T-helper 2 cell treated with Interferon-gamma antibody and Interleukin-4, amounts not matched to agents 5 μg/mL and 100 μg/mL, for 36 hours (primary cell): Measurements from ENCODE around the gene PHRF1.
"Not testable (repeated sequence)": the region's sequence is repeated elsewhere in the genome, so short reads cannot be mapped to it uniquely, and the experiment has no call there.

ENCODE experiments used
- DNase-seq: peaks from one replicate; pipeline ENCODE4 v3.0.0; 2021; ENCODE audit warnings: low spot score
- H3K27ac Mint-ChIP-seq: one replicate; pipeline ENCODE4 v1.8.0; 2021; ENCODE audit warnings: mild to moderate bottlenecking, mixed read lengths
- H3K27me3 Mint-ChIP-seq: one replicate; pipeline ENCODE4 v1.8.0; 2021; ENCODE audit warnings: low read depth, mixed read lengths
- H3K36me3 Mint-ChIP-seq: one replicate; pipeline ENCODE4 v1.8.0; 2021; ENCODE audit warnings: low read depth, mixed read lengths
- H3K4me1 Mint-ChIP-seq: one replicate; pipeline ENCODE4 v1.8.0; 2021; ENCODE audit warnings: low read depth, mixed read lengths
- H3K4me3 Mint-ChIP-seq: one replicate; pipeline ENCODE4 v1.8.0; 2022; ENCODE audit warnings: mild to moderate bottlenecking, moderate library complexity, mixed read lengths
- H3K9me3 Mint-ChIP-seq: one replicate; pipeline ENCODE4 v1.8.0; 2021; ENCODE audit warnings: mixed read lengths

Gene PHRF1

GRCh38 chr11:637593-638521 is 61.6 kb downstream of the PHRF1 start:
- Mint-ChIP-seq H3K4me1 (no peaks in the 10 kb centered on the region), H3K27me3 (peaks cover 35% of the 10 kb centered on the region), H3K4me3 (peak overlapping the region; percentile 46), H3K27ac (no peak overlapping the region), H3K36me3 (peaks cover 2% of the 10 kb centered on the region), H3K9me3 (no peaks in the 10 kb centered on the region)
- no peak for DNase-seq

GRCh38 chr11:638631-639331 is 62.5 kb downstream of the PHRF1 start:
- Mint-ChIP-seq H3K36me3 (peaks cover 2% of the 10 kb centered on the region), H3K4me3 (no peak overlapping the region), H3K9me3 (no peaks in the 10 kb centered on the region), H3K27me3 (peaks cover 35% of the 10 kb centered on the region), H3K27ac (no peak overlapping the region), H3K4me1 (no peaks in the 10 kb centered on the region)
- DNase-seq: no peak

- Mint-ChIP-seq H3K27me3 (peaks cover 35% of the 10 kb centered on the region), H3K27ac (no peak overlapping the region), H3K9me3 (no peaks in the 10 kb centered on the region), H3K4me3 (no peak overlapping the region), H3K36me3 (peaks cover 2% of the 10 kb centered on the region), H3K4me1 (no peaks in the 10 kb centered on the region)
- DNase-seq: no peak
Measured at GRCh38 chr11:639332-639955, 63.2 kb downstream of the PHRF1 start.

DNA sequence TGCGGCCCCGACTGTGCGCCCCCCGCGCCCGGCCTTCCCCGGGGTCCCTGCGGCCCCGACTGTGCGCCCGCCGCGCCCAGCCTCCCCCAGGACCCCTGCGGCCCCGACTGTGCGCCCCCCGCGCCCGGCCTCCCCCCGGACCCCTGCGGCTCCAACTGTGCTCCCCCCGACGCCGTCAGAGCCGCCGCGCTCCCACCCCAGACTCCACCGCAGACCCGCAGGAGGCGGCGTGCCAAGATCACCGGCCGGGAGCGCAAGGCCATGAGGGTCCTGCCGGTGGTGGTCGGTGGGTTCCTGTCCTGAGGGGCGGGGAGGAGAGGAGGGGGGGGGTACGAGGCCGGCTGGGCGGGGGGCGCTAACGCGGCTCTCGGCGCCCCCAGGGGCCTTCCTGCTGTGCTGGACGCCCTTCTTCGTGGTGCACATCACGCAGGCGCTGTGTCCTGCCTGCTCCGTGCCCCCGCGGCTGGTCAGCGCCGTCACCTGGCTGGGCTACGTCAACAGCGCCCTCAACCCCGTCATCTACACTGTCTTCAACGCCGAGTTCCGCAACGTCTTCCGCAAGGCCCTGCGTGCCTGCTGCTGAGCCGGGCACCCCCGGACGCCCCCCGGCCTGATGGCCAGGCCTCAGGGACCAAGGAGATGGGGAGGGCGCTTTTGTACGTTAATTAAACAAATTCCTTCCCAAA is 63.9 kb downstream of the PHRF1 start:
- Mint-ChIP-seq H3K4me3 (no peak overlapping the region), H3K27ac (peak overlapping the region; percentile 15), H3K27me3 (peaks cover 31% of the 10 kb centered on the region), H3K9me3 (no peaks in the 10 kb centered on the region), H3K4me1 (no peaks in the 10 kb centered on the region), H3K36me3 (peaks cover 2% of the 10 kb centered on the region)
- DNase-seq: no peak

DNA sequence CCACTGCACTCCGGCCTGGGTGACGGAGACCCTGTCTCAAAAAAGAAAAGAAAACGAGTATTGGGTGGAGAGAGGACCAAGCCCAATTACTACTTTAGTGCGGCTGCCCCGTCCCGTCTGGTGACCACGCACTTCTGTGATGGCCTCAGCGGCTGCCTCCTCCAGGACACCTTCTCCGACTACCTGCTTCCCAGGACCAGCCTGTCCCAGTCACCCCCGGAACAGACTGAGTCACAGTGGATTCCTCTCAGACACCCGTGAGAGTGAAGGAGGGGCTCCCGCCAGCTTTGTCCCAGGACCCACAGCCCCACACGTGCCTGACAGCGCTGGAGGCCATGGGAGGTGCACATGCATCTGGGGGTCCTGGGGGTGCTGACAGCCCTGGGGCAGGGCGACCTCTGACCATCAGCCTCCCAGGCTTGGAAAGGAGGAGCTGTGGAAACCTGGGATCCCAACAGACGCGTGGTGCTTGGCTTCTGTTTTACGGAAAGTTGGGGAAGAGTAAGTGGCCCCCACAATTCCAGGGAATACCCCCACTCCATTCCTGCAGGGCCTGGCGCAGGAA is 65.6 kb downstream of the PHRF1 start:
- H3K27me3 Mint-ChIP-seq: peaks cover 22% of the 10 kb centered on the region
- no peaks in the 10 kb centered on the region for H3K4me1 Mint-ChIP-seq
- H3K36me3 Mint-ChIP-seq: peaks cover 2% of the 10 kb centered on the region
- no peaks in the 10 kb centered on the region for H3K9me3 Mint-ChIP-seq
- no peak for DNase-seq
- H3K4me3 Mint-ChIP-seq: no peak overlapping the region
- H3K27ac Mint-ChIP-seq: no peak overlapping the region

DNA sequence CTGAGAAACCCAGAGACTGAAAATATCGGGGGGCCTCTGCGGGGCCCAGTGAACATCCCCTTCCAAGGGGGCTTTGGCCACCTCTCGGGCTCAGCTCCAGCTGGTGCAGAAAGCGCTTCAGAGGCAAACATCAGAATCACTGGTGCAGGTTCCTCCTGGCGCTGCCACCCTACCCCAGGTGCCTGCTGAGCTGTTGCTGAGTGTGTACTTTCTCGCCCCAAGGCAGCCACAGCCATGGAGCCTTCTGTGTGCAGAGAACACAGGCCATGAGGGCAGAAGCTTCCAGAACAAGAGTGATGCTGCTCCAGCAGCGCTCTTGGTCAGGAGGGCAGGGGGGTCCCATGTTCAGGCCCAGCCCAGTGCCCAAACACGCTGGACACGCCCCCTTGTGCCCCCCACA is 67.1 kb downstream of the PHRF1 start:
- peaks cover 13% of the 10 kb centered on the region for H3K27me3 Mint-ChIP-seq
- H3K9me3 Mint-ChIP-seq: no peaks in the 10 kb centered on the region
- H3K4me3 Mint-ChIP-seq: no peak overlapping the region
- peaks cover 6% of the 10 kb centered on the region for H3K36me3 Mint-ChIP-seq
- no peaks in the 10 kb centered on the region for H3K4me1 Mint-ChIP-seq
- no peak for DNase-seq
- H3K27ac Mint-ChIP-seq: no peak overlapping the region

DNA sequence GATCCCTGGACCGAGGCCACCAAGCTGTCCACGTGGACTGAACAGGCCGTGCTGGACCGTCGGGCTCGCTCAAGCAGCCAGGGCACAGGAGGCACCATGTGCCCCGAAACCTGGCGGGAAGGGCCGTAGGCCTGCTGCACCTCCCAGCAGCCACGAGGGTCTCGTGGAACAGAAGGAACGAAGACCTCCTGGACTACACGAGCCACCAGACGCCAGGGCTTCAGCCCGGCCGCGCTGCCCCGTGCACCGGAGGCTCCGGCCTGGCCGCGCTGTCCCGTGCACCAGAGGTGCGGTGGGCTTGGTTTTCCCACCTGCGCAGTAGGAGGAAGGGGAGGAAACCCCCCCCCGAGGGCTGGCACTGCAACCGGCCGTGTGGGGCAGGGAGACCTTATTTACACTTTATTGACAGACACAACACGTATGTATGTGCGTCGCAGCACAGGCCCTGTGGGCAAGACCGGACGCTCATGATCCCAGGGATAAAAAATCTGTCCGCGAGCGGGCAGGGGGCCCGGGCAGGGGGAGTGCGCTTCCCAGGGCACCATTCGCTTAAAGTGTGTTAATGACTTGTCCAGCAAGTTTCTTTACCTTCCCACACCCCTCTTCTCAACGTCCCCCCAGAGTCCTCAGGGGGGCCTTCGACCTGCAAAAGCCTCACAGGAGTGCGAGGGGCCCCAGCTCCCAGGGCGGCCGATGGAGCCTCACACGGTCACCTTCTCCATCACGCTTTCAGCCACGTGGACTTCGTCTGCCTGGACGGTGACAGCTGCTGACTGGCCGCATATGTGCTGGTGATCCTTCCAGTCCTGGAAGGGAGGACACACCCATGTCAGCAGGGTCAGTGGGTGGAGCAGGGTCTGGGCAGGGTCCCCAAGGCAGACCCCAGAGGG is 67.8 kb downstream of the PHRF1 start:
- Mint-ChIP-seq H3K4me3 (no peak overlapping the region), H3K9me3 (no peaks in the 10 kb centered on the region), H3K27me3 (peaks cover 5% of the 10 kb centered on the region), H3K4me1 (no peaks in the 10 kb centered on the region), H3K36me3 (peaks cover 7% of the 10 kb centered on the region), H3K27ac (no peak overlapping the region)
- no peak for DNase-seq

GRCh38 chr11:645536-645935 is 69.3 kb downstream of the PHRF1 start:
- Mint-ChIP-seq H3K4me3 (no peak overlapping the region), H3K27me3 (peaks cover 2% of the 10 kb centered on the region), H3K9me3 (no peaks in the 10 kb centered on the region), H3K27ac (no peak overlapping the region), H3K36me3 (peaks cover 7% of the 10 kb centered on the region), H3K4me1 (no peaks in the 10 kb centered on the region)
- no peak for DNase-seq

DNA sequence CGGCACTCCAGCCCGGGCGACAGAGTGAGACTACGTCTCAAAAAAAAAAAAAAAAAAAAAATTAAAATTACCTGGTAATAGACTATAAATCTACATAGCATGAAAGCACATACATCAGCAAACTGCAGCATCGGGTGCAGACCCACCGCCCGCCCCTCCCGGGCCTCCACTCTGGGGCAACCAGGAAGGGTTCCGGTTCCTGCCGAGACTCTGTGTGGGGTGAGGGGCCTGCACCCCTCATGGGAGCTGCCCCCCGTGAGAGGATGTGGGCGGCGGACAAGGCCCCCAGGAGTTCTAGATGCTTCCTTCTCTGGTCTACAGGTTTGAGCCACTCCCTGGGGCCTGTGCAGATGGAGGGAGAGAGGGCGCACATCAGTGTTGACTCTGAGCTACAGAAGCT is 69.9 kb downstream of the PHRF1 start:
- Mint-ChIP-seq H3K27ac (no peak overlapping the region), H3K4me1 (no peaks in the 10 kb centered on the region), H3K9me3 (no peaks in the 10 kb centered on the region), H3K4me3 (no peak overlapping the region), H3K36me3 (peaks cover 7% of the 10 kb centered on the region), H3K27me3 (no peaks in the 10 kb centered on the region)
- no peak for DNase-seq

DNA sequence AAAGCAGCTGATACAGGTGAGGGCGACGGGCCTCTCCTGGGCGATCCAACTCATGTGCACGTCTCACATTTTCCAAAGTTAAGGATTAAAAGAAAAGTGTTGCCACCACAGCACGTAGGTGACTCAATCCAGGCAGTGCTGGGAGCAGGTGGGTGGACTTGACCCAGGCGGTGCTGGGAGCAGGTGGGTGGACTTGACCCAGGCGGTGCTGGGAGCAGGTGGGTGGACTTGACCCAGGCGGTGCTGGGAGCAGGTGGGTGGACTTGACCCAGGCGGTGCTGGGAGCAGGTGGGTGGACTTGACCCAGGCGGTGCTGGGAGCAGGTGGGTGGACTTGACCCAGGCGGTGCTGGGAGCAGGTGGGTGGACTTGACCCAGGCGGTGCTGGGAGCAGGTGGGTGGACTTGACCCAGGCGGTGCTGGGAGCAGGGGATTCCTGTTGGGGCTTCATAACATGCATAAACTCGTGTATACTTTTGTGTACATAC is 71.4 kb downstream of the PHRF1 start:
- H3K4me3 Mint-ChIP-seq, H3K27ac Mint-ChIP-seq, DNase-seq, H3K9me3 Mint-ChIP-seq, H3K4me1 Mint-ChIP-seq, H3K36me3 Mint-ChIP-seq, H3K27me3 Mint-ChIP-seq: not testable (repeated sequence)

DNA sequence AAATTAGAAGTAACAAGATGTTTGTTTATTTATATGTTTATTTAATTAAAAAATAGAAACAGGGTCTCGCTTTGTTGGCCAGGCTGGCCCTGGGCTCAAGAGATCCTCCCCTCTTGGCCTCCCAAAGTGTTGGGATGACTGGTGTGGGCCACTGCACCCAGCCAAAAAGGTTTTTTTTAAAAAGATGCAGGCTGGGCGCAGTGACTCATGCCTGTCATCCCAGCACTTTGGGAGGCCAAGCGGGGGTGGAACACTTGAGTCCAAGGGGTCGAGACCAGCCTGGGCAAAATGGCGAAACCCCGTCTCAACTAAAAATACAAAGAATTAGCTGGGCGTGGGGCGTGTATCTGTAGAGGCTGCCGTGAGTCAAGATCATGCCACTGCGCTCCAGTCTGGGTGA is 74.2 kb downstream of the PHRF1 start:
- H3K27me3 Mint-ChIP-seq: no peaks in the 10 kb centered on the region
- no peak for DNase-seq
- H3K4me3 Mint-ChIP-seq: no peak overlapping the region
- no peaks in the 10 kb centered on the region for H3K9me3 Mint-ChIP-seq
- H3K4me1 Mint-ChIP-seq: no peaks in the 10 kb centered on the region
- no peak overlapping the region for H3K27ac Mint-ChIP-seq
- peaks cover 9% of the 10 kb centered on the region for H3K36me3 Mint-ChIP-seq

GRCh38 chr11:653136-653535 is 76.9 kb downstream of the PHRF1 start:
- H3K4me1 Mint-ChIP-seq: not testable (repeated sequence)

GRCh38 chr11:653837-654236 is 77.6 kb downstream of the PHRF1 start:
- Mint-ChIP-seq H3K4me3 (no peak overlapping the region), H3K4me1 (no peaks in the 10 kb centered on the region), H3K27me3 (no peaks in the 10 kb centered on the region), H3K27ac (no peak overlapping the region), H3K36me3 (peaks cover 5% of the 10 kb centered on the region), H3K9me3 (no peaks in the 10 kb centered on the region)
- no peak for DNase-seq

More at GRCh38 chr11:653136-653535, 76.9 kb downstream of the PHRF1 start:
- not testable (repeated sequence) for H3K27ac Mint-ChIP-seq, H3K27me3 Mint-ChIP-seq, H3K9me3 Mint-ChIP-seq, H3K36me3 Mint-ChIP-seq, DNase-seq, H3K4me3 Mint-ChIP-seq
